Cerebellar cortex (tissue), 1 donor: ENCODE data around the gene LRRC4.

Experiments used
- DNase-seq: peaks from one replicate; pipeline ENCODE4 v3.0.0-alpha.2; 2015; ENCODE audit warnings: low spot score

LRRC4 gene

GRCh38 chr7:128030654-128031611 is at the start of gene LRRC4:
LRRC4 (minus strand) TSS chr7:128031437; CDS start chr7:128030640, 797 bp downstream.
- DNase-seq, result no peak

DNA sequence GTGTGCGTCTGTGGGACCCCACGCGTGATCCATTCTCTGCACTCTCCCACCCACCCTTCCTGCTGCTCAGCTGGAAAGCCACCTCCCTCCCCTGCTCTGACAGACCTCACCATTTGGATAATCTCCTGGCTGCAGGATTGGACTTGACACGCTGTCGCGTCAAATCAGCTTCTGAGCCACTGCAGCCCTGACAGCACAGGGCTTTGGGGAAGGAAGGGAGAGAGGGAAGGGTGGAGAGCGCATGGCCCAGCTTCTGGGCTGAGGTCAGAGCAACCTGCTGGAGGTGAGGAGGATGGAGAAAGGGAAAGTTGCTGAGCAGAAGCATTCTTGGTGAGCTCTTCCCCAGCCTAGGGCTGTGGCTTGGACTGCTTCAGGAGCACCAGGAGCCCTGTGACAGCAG is 48.9 kb upstream of the LRRC4 start:
- no peak for DNase-seq

- no peak for DNase-seq
Observed at GRCh38 chr7:128078309-128078708, 47.1 kb upstream of the LRRC4 start.

GRCh38 chr7:128076796-128077271 is 45.6 kb upstream of the LRRC4 start:
- peak; percentile 45 for DNase-seq

DNA sequence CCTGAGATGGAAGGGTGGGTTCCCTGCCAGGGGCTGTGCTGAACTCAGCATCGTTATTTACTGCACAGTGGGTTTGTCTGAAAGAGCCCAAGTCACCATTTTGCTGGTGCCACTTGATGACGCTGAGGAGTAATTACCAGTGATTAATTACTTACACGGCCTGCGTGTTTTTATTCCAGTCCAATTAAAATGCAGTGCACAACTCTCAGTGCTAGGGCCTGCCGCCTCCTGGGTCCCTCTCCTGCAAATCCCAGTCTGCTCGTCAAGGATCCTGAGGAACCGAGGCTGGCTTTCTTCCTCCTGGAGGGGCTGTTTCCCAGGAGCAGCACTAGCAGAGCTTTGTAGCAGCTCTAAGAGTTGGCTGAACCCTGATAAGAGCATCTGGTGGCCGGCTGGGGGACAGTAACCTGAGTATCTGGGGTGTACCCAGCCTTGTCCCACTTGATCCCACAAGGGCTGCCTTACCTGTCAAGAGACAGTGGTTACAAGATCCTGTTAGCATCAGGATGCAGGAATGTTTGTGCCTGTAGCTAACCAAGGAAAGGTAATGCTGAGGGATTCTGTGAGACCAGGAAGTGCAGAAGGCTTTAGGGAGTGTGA is 45.1 kb upstream of the LRRC4 start:
- DNase-seq, result peak; percentile 38

GRCh38 chr7:128075242-128076095 is 44.2 kb upstream of the LRRC4 start:
- peak; percentile 23 for DNase-seq

DNA sequence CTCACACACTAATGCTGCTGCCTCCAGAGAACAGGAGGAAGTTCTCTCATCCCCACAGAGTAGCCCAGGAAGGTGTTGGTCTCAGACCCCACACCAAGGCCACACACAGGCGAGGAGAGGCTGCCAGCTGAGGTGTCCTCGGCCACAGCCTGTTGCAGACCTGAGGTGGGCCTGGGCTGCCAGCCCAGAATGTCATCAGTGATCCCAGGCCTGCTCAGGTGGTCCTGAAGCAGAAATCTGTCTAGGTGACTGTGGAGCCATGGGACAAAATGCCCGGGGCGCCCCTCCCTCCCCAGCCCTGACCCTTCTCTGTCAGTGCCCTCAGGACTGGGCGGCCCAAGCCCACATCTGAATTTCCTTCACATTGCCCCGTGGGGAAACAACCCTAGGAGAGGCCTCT is 43.5 kb upstream of the LRRC4 start:
- no peak for DNase-seq

GRCh38 chr7:128074336-128074735 is 43.1 kb upstream of the LRRC4 start:
- DNase-seq, result no peak

GRCh38 chr7:128073671-128074310 is 42.6 kb upstream of the LRRC4 start:
- no peak for DNase-seq

GRCh38 chr7:128071801-128072200 is 40.6 kb upstream of the LRRC4 start:
- DNase-seq, result no peak

DNA sequence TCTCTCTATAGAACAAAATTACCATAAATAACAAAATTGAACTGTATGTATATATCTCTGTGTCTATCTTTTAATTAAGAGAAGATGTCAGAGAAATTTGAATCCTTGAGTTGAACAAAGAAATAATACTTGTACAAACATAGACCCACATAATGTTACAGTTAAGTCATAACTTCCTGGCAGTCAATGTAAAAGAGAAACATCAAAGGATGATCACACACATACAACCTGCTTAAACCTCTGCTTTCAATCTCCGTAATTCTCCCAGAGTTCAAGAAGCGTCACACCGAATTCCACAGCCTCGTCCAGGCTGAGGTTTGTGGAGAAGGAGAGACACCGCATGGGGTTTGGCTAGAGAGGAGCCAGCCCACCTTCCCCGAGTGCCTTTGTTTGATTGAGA is 40.1 kb upstream of the LRRC4 start:
- no peak for DNase-seq

GRCh38 chr7:128069373-128070364 is 38.4 kb upstream of the LRRC4 start:
- no peak for DNase-seq

GRCh38 chr7:128068785-128069184 is 37.5 kb upstream of the LRRC4 start:
- DNase-seq, result no peak

DNA sequence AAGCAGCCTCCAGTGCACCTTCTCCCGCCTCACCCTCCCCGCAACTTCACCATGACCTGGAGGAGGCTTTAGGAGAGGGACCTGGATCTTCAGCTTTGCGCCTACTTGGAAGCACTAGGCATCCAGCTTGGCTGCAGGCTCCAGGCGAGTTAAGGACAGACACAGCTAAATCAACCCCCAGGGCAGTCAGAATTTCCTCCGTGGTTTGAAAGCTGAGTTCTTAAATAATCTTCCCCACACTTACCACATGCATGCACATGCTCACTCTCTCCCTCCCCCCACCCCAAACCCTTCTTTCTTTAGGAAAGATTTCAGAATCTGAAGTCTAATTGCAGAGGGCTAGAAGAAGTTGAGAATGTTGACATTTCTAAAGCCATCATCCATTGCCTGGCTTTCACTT is 36.7 kb upstream of the LRRC4 start:
- no peak for DNase-seq

- DNase-seq, result no peak
Observed at GRCh38 chr7:128066858-128067257, 35.6 kb upstream of the LRRC4 start.

DNA sequence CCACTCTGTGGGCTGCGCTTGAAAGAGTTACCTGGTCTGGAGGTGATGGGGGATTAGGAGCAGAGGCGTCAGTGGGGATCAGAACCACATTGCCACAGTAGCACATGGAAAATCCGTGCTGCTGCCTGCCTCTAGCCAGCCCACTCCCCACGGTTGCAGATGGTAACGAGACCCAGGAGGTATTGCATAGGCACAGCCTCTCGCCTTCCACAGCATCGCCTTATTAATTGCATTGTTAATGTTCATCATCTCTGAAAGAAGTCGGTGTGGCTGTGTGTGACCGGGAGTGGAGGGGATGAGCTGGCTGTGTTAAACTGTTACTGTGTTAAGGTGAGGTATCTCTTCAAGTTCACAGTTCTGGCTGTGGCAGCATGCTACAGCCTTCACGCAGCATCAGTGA is 35.2 kb upstream of the LRRC4 start:
- DNase-seq, result no peak

DNA sequence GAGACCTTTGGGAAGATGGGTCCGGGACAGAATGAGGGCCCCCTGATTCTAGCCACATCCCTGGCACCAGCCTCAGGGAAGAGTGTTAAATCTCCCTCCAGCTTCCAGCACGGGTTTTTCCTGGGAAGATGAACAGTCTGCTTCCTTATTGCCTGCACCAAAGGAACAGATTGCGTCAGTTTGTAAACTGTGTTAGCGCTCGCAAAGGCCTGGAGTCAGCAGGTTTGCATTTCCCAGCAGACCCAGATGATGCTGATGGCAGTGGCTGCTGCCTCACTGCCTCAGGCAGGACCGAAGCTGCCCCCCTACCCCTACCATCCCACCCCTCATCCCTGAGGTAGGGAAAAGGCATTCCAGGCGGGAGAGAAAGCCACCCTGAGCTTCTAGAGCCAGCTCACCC is 34.6 kb upstream of the LRRC4 start:
- DNase-seq, result peak; percentile 48

GRCh38 chr7:128063088-128063487 is 31.9 kb upstream of the LRRC4 start:
- no peak for DNase-seq

- DNase-seq, result peak; percentile 42
Observed at GRCh38 chr7:128060018-128060417, 28.8 kb upstream of the LRRC4 start.

DNA sequence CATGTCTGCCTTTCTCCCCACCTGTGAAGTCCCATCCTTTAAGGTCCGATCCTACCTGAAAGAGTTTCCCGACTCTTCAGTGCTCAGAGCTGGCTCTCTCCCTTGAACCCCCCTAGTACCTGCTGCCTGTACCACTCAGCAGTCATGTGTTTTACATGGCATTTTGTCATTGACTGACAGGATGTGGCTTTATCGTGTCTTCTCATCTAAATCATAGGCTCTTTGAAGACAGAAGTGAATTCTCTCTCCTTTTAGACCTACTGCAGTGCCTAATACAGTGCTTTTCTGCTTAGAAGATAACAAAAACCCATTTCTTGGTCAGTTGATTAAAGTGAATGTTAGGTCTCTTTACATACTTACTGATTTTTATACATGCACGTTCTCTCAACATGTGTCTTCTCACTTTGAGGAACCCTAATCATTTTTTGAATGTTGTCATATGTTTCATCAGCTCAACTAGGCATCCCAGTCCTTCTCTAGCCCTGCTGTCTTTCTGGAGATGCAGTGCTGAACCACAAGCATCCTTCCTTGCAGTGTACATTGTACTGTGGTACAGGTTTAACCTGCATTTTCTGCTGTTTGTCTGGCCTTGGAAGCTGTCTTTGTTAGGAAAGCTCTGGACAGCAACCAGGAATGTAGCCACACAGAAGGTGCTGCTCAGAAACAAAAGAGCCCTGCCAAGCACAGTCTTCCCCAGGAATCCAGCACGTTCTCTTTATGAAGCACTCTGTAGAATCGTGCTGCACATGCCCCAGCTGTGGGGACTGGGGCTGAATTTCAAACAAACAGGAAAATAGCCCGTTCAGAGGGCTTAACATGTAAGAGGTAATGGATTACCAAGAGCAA is 28.1 kb upstream of the LRRC4 start:
- peak; percentile 73 for DNase-seq
